ENCODE data around the gene RMND5B. TPM values are rescaled to one million over a fixed set of nuclear protein-coding genes. Genes with fewer than 3 reads are reported as not detected.
A peak's percentile ranks its signal among the peaks of the same experiment; 100 is the strongest.

RMND5B gene
- total RNA-seq, 1 donor from 2014 or later, result 51.3 TPM

GRCh38 chr5:178120607-178121357 lies 10.0 kb upstream of the RMND5B start:
- Mint-ChIP-seq H3K36me3 (ENCODE audit: unreplicated experiment) (no peaks in the 10 kb centered on the region), H3K4me1 (ENCODE audit: low read depth, unreplicated experiment) (peaks cover 3% of the 10 kb centered on the region)

GRCh38 chr5:178121391-178122276 lies 9.2 kb upstream of the RMND5B start:
- no peaks in the 10 kb centered on the region for H3K36me3 Mint-ChIP-seq (ENCODE audit: unreplicated experiment)
- H3K4me3 Mint-ChIP-seq (ENCODE audit: unreplicated experiment), result no peak overlapping the region
- TF ChIP-seq, protein P1, sequence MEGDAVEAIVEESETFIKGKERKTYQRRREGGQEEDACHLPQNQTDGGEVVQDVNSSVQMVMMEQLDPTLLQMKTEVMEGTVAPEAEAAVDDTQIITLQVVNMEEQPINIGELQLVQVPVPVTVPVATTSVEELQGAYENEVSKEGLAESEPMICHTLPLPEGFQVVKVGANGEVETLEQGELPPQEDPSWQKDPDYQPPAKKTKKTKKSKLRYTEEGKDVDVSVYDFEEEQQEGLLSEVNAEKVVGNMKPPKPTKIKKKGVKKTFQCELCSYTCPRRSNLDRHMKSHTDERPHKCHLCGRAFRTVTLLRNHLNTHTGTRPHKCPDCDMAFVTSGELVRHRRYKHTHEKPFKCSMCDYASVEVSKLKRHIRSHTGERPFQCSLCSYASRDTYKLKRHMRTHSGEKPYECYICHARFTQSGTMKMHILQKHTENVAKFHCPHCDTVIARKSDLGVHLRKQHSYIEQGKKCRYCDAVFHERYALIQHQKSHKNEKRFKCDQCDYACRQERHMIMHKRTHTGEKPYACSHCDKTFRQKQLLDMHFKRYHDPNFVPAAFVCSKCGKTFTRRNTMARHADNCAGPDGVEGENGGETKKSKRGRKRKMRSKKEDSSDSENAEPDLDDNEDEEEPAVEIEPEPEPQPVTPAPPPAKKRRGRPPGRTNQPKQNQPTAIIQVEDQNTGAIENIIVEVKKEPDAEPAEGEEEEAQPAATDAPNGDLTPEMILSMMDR (IDR thresholded peaks at IDR 0.05; ENCODE audit: partially characterized antibody, unreplicated experiment), result no peak
- H3K27me3 Mint-ChIP-seq (ENCODE audit: unreplicated experiment), result no peaks in the 10 kb centered on the region
- no peak overlapping the region for H3K27ac Mint-ChIP-seq (ENCODE audit: unreplicated experiment)
- peaks cover 3% of the 10 kb centered on the region for H3K9me3 Mint-ChIP-seq (ENCODE audit: unreplicated experiment)
- DNase-seq, result peak; percentile 46
- H3K4me1 Mint-ChIP-seq (ENCODE audit: low read depth, unreplicated experiment), result peaks cover under 1% of the 10 kb centered on the region

More at GRCh38 chr5:178120607-178121357, 10.0 kb upstream of the RMND5B start:
- DNase-seq, result peak; percentile 76
- no peak overlapping the region for H3K4me3 Mint-ChIP-seq (ENCODE audit: unreplicated experiment)
- TF ChIP-seq, protein P1 (IDR thresholded peaks at IDR 0.05; ENCODE audit: partially characterized antibody, unreplicated experiment), result peak; percentile 66
- H3K27ac Mint-ChIP-seq (ENCODE audit: unreplicated experiment), result no peak overlapping the region
- peaks cover 2% of the 10 kb centered on the region for H3K27me3 Mint-ChIP-seq (ENCODE audit: unreplicated experiment)
- H3K9me3 Mint-ChIP-seq (ENCODE audit: unreplicated experiment), result peaks cover 4% of the 10 kb centered on the region

- DNase-seq, result no peak
- TF ChIP-seq, protein P1 (IDR thresholded peaks at IDR 0.05; ENCODE audit: partially characterized antibody, unreplicated experiment), result no peak
- no peaks in the 10 kb centered on the region for H3K36me3 Mint-ChIP-seq (ENCODE audit: unreplicated experiment)
- H3K27ac Mint-ChIP-seq (ENCODE audit: unreplicated experiment), result no peak overlapping the region
- no peaks in the 10 kb centered on the region for H3K9me3 Mint-ChIP-seq (ENCODE audit: unreplicated experiment)
- H3K27me3 Mint-ChIP-seq (ENCODE audit: unreplicated experiment), result no peaks in the 10 kb centered on the region
- no peak overlapping the region for H3K4me3 Mint-ChIP-seq (ENCODE audit: unreplicated experiment)
- no peaks in the 10 kb centered on the region for H3K4me1 Mint-ChIP-seq (ENCODE audit: low read depth, unreplicated experiment)
Measured at GRCh38 chr5:178122346-178122745, 8.5 kb upstream of the RMND5B start.

- TF ChIP-seq, protein P1 (IDR thresholded peaks at IDR 0.05; ENCODE audit: partially characterized antibody, unreplicated experiment), result no peak
- Mint-ChIP-seq H3K9me3 (ENCODE audit: unreplicated experiment) (no peaks in the 10 kb centered on the region), H3K4me1 (ENCODE audit: low read depth, unreplicated experiment) (no peaks in the 10 kb centered on the region), H3K4me3 (ENCODE audit: unreplicated experiment) (no peak overlapping the region), H3K27me3 (ENCODE audit: unreplicated experiment) (peaks cover 3% of the 10 kb centered on the region), H3K27ac (ENCODE audit: unreplicated experiment) (no peak overlapping the region), H3K36me3 (ENCODE audit: unreplicated experiment) (no peaks in the 10 kb centered on the region)
- no peak for DNase-seq
Measured at GRCh38 chr5:178123094-178123965, 7.5 kb upstream of the RMND5B start.

Data from glutamatergic neuron (in vitro differentiated cells).